ENCODE data around the gene ADRA1B. TPM values are rescaled to one million over a fixed set of nuclear protein-coding genes. Genes with fewer than 3 reads are reported as not detected.

ADRA1B gene
- polyA plus RNA-seq, 3 donors: not detected

- Histone ChIP-seq H3K36me3 (replicated peaks in 1 of 2; ENCODE audit: control insufficient read depth in 1 of 2, insufficient read depth in 2 of 2, low read length in 2 of 2) (no peaks in the 10 kb centered on the region), H3K4me2 (replicated peaks; ENCODE audit: extremely low read depth, low read length, poor library complexity, severe bottlenecking) (no peak overlapping the region), H3K27ac (ENCODE audit: low read depth in 1 of 2, low read length in 2 of 2) (no peak overlapping the region), H3K9ac (ENCODE audit: insufficient read depth, low read length, poor library complexity, severe bottlenecking) (no peak overlapping the region), H3K4me3 (replicated peaks in 1 of 3; ENCODE audit: low read depth in 2 of 3, low read length in 3 of 3) (no peak overlapping the region), H3K79me2 (ENCODE audit: insufficient read depth, low read length) (no peaks in the 10 kb centered on the region), H4K20me1 (ENCODE audit: insufficient read depth, low read length) (no peaks in the 10 kb centered on the region), H3K27me3 (ENCODE audit: control insufficient read depth in 2 of 2, insufficient read depth in 2 of 2, low read length in 2 of 2) (peaks cover 30 to 37% of the 10 kb centered on the region in 2 donors), H3K9me3 (replicated peaks in 1 of 2; ENCODE audit: control insufficient read depth in 1 of 2, insufficient read depth in 1 of 2, low read length in 2 of 2) (no peaks in the 10 kb centered on the region), H3K4me1 (ENCODE audit: control insufficient read depth in 1 of 2, insufficient read depth in 2 of 2, low read length in 2 of 2) (peaks cover 0 to 6% of the 10 kb centered on the region in 2 donors), H2AFZ (ENCODE audit: insufficient read depth, low read depth, low read length, poor library complexity, severe bottlenecking) (no peak overlapping the region)
- DNase-seq: no peak
- no peaks in the 10 kb centered on the region for H3K36me3 Mint-ChIP-seq
- intact Hi-C loops (cut with micrococcal nuclease): no loop called here
- H3K9me3 Mint-ChIP-seq: peaks cover 0 to 6% (median 0%) of the 10 kb centered on the region in 7 donors
- TF ChIP-seq CTCF (IDR thresholded peaks at IDR 0.05): no peak
- H3K27ac Mint-ChIP-seq: no peak overlapping the region
- H3K4me3 Mint-ChIP-seq: no peak overlapping the region
- peaks cover 22 to 42% (median 28%) of the 10 kb centered on the region in 3 donors for H3K27me3 Mint-ChIP-seq (ENCODE audit: low read depth in 3 of 3)
- H3K4me1 Mint-ChIP-seq: peaks cover 7% of the 10 kb centered on the region
- 93% methylated on average over 4 of the region's 4 CpGs for WGBS (ENCODE audit: insufficient coverage)
Measured at GRCh38 chr5:159911349-159911748, 4.9 kb upstream of the ADRA1B start.

GRCh38 chr5:159912033-159912800 is 4.1 kb upstream of the ADRA1B start:
- peaks cover 25 to 46% (median 35%) of the 10 kb centered on the region in 3 donors for H3K27me3 Mint-ChIP-seq (ENCODE audit: low read depth in 3 of 3)
- peaks cover 0 to 6% (median 0%) of the 10 kb centered on the region in 7 donors for H3K9me3 Mint-ChIP-seq
- TF ChIP-seq CTCF (IDR thresholded peaks at IDR 0.05): no peak
- Histone ChIP-seq H3K27ac (ENCODE audit: low read depth in 1 of 2, low read length in 2 of 2) (no peak overlapping the region), H3K27me3 (ENCODE audit: control insufficient read depth in 2 of 2, insufficient read depth in 2 of 2, low read length in 2 of 2) (peaks cover 32 to 39% of the 10 kb centered on the region in 2 donors), H3K4me2 (replicated peaks; ENCODE audit: extremely low read depth, low read length, poor library complexity, severe bottlenecking) (no peak overlapping the region), H3K4me3 (replicated peaks in 1 of 3; ENCODE audit: low read depth in 2 of 3, low read length in 3 of 3) (no peak overlapping the region), H2AFZ (ENCODE audit: insufficient read depth, low read depth, low read length, poor library complexity, severe bottlenecking) (no peak overlapping the region), H3K36me3 (replicated peaks in 1 of 2; ENCODE audit: control insufficient read depth in 1 of 2, insufficient read depth in 2 of 2, low read length in 2 of 2) (no peaks in the 10 kb centered on the region), H3K9ac (ENCODE audit: insufficient read depth, low read length, poor library complexity, severe bottlenecking) (no peak overlapping the region), H3K9me3 (replicated peaks in 1 of 2; ENCODE audit: control insufficient read depth in 1 of 2, insufficient read depth in 1 of 2, low read length in 2 of 2) (no peaks in the 10 kb centered on the region), H3K79me2 (ENCODE audit: insufficient read depth, low read length) (no peaks in the 10 kb centered on the region), H4K20me1 (ENCODE audit: insufficient read depth, low read length) (no peaks in the 10 kb centered on the region), H3K4me1 (ENCODE audit: control insufficient read depth in 1 of 2, insufficient read depth in 2 of 2, low read length in 2 of 2) (peaks cover 3 to 10% of the 10 kb centered on the region in 2 donors)
- H3K4me3 Mint-ChIP-seq: no peak overlapping the region
- intact Hi-C loops (cut with micrococcal nuclease): no loop called here
- DNase-seq: no peak
- H3K27ac Mint-ChIP-seq: no peak overlapping the region
- H3K4me1 Mint-ChIP-seq: peaks cover 11% of the 10 kb centered on the region
- WGBS (ENCODE audit: insufficient coverage): 100% methylated on average over 2 of the region's 4 CpGs
- H3K36me3 Mint-ChIP-seq: peaks cover 0 to 2% of the 10 kb centered on the region in 2 donors
